Osteoblast (primary cell): ENCODE measurements around the gene CHD6. TPM values are rescaled to one million over a fixed set of nuclear protein-coding genes. Genes with fewer than 3 reads are reported as not detected.

Experiments used
- DNase-seq: peaks from one replicate; pipeline ENCODE4 v3.0.0; 2011; ENCODE audit warnings: low spot score, mixed read lengths; ENCODE audit not compliant: insufficient read length; ENCODE audit errors: missing footprints
- H2AFZ ChIP-seq: 2 replicates; pipeline ENCODE4 v1.6.0; 2011; ENCODE audit warnings: mild to moderate bottlenecking, low read length
- H3K27ac ChIP-seq: 2 replicates; pipeline ENCODE4 v1.5.1; 2011; ENCODE audit warnings: mild to moderate bottlenecking, low read depth, low read length, moderate library complexity
- H3K27me3 ChIP-seq: 2 replicates; pipeline ENCODE4 v1.6.0; 2012; ENCODE audit warnings: mild to moderate bottlenecking, control low read depth, inconsistent platforms, low read length, moderate library complexity; ENCODE audit not compliant: insufficient read depth
- H3K36me3 ChIP-seq: 2 replicates; pipeline ENCODE4 v1.5.1; 2011; ENCODE audit warnings: mild to moderate bottlenecking, low read length, control low read depth, moderate library complexity; ENCODE audit not compliant: insufficient read depth
- H3K4me1 ChIP-seq: 2 replicates; pipeline ENCODE4 v1.5.1; 2011; ENCODE audit warnings: mild to moderate bottlenecking, low read length, control low read depth, moderate library complexity; ENCODE audit not compliant: insufficient read depth
- H3K4me2 ChIP-seq: 2 replicates; pipeline ENCODE4 v1.6.0; 2011; ENCODE audit warnings: mild to moderate bottlenecking, low read length; ENCODE audit not compliant: insufficient read depth
- H3K4me3 ChIP-seq: fragments of 200-600 bp; sonication (generic); 3 replicates; pipeline ENCODE4 v1.5.1; 2012; ENCODE audit warnings: mild to moderate bottlenecking, low read length, inconsistent platforms; ENCODE audit not compliant: insufficient read depth
- H3K79me2 ChIP-seq: 2 replicates; pipeline ENCODE4 v1.6.0; 2012; ENCODE audit warnings: mild to moderate bottlenecking, low read length, control low read depth, inconsistent platforms; ENCODE audit not compliant: insufficient read depth
- H3K9me3 ChIP-seq: 2 replicates; pipeline ENCODE4 v1.5.1; 2011; ENCODE audit warnings: low read depth, low read length, control low read depth
- H4K20me1 ChIP-seq: 2 replicates; pipeline ENCODE4 v1.6.0; 2012; ENCODE audit warnings: mild to moderate bottlenecking, low read length, control low read depth; ENCODE audit not compliant: insufficient read depth
- total RNA-seq: library from RNA; depleted of rRNA; stranded (reverse); fragments of >200 nt; gene quantifications from 2 replicates; pipeline ENCODE4 v1.2.3, GENCODE V29; 2012
- TF ChIP-seq, protein P1 (sequence below): IDR thresholded peaks from 2 replicates; pipeline ENCODE4 v1.5.1; 2011; ENCODE audit warnings: mild to moderate bottlenecking, low read depth, low read length, moderate library complexity; ENCODE audit errors: extremely low read depth

Gene CHD6
- total RNA-seq, 1 donor, result 32.2 TPM

DNA sequence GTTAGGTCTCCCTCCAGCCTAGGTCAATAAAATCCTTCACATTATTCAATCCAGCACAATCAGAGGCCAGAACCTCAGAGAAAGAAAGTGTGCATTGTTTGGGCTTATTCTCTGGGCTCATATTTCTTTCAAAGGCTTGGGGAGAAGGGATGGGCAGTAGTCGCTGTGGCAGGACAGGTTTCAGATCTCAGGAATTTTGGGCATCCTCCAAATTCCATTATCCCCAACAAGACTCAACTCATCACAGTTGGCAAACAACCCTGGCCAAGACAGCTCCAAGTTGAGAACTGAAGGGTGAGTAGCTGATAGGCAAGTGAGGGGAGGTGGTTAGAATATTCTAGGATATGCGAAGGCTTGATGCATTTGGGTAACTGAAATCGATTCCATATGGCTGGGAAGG is 27.2 kb upstream of the CHD6 start:
- no peak overlapping the region for H3K27ac ChIP-seq
- no peaks in the 10 kb centered on the region for H3K36me3 ChIP-seq
- no peak overlapping the region for H2AFZ ChIP-seq
- no peaks in the 10 kb centered on the region for H3K79me2 ChIP-seq
- TF ChIP-seq, protein P1, sequence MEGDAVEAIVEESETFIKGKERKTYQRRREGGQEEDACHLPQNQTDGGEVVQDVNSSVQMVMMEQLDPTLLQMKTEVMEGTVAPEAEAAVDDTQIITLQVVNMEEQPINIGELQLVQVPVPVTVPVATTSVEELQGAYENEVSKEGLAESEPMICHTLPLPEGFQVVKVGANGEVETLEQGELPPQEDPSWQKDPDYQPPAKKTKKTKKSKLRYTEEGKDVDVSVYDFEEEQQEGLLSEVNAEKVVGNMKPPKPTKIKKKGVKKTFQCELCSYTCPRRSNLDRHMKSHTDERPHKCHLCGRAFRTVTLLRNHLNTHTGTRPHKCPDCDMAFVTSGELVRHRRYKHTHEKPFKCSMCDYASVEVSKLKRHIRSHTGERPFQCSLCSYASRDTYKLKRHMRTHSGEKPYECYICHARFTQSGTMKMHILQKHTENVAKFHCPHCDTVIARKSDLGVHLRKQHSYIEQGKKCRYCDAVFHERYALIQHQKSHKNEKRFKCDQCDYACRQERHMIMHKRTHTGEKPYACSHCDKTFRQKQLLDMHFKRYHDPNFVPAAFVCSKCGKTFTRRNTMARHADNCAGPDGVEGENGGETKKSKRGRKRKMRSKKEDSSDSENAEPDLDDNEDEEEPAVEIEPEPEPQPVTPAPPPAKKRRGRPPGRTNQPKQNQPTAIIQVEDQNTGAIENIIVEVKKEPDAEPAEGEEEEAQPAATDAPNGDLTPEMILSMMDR, result no peak
- peaks cover 3% of the 10 kb centered on the region for H3K4me1 ChIP-seq
- H4K20me1 ChIP-seq, result no peaks in the 10 kb centered on the region
- H3K27me3 ChIP-seq, result peaks cover 18% of the 10 kb centered on the region
- no peak overlapping the region for H3K4me2 ChIP-seq
- no peak overlapping the region for H3K4me3 ChIP-seq
- DNase-seq, result no peak
- H3K9me3 ChIP-seq, result no peaks in the 10 kb centered on the region

DNA sequence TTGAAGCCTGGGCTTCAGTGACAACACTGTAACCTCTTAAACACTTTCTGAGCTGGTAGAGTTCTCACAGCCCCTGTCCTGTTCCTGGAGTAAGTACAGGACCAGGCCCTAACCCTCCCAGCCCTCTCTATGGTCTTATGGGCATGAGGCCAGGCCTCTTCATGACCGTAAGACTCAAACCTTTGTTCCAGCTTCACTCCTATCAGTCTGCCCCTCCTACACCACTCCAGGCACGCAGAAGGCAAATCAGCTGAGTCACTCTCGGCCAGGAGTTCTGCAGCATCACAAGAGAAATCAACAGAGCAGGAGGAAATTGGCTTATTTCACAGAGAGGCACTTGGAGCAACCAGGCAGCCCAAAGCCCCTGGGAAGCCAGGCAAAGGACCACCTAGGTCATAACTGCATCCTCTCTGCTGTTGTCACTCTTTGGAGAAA is 25.3 kb upstream of the CHD6 start:
- peaks cover 29% of the 10 kb centered on the region for H3K27me3 ChIP-seq
- H3K79me2 ChIP-seq, result no peaks in the 10 kb centered on the region
- H3K27ac ChIP-seq, result no peak overlapping the region
- no peaks in the 10 kb centered on the region for H4K20me1 ChIP-seq
- H3K36me3 ChIP-seq, result no peaks in the 10 kb centered on the region
- TF ChIP-seq, protein P1, result no peak
- H3K9me3 ChIP-seq, result no peaks in the 10 kb centered on the region
- peaks cover 3% of the 10 kb centered on the region for H3K4me1 ChIP-seq
- no peak overlapping the region for H2AFZ ChIP-seq
- no peak overlapping the region for H3K4me3 ChIP-seq
- no peak overlapping the region for H3K4me2 ChIP-seq
- DNase-seq, result no peak

- Histone ChIP-seq H3K4me3 (no peak overlapping the region), H3K27me3 (peaks cover 33% of the 10 kb centered on the region), H3K4me2 (no peak overlapping the region), H3K9me3 (no peaks in the 10 kb centered on the region), H3K36me3 (no peaks in the 10 kb centered on the region), H2AFZ (no peak overlapping the region), H3K27ac (no peak overlapping the region), H4K20me1 (no peaks in the 10 kb centered on the region), H3K4me1 (peaks cover 3% of the 10 kb centered on the region), H3K79me2 (no peaks in the 10 kb centered on the region)
- DNase-seq, result no peak
- TF ChIP-seq, protein P1, result no peak
These were observed 21.5 kb upstream of the CHD6 start for GRCh38 chr20:41639630-41640029.

DNA sequence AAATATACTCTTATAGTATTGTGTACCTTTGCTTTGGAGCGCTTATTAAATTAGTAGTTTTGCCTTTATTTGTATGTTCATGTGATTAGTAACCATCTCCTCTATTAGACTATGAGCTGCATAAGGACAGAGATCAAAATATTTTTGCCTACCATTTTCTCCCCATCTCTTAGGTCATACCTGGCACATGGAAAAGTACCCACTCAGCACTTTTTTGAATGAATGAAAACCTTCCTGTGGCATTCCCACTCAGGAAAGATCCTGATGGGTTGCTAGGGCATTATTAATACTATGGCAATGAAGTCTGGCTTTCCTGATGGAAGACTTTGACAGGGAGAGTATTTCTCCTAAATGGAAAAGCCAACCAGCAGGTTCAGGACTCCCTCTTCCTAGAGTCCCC is 20.3 kb upstream of the CHD6 start:
- no peak for DNase-seq
- Histone ChIP-seq H3K27ac (no peak overlapping the region), H4K20me1 (no peaks in the 10 kb centered on the region), H3K79me2 (no peaks in the 10 kb centered on the region), H3K4me3 (no peak overlapping the region), H3K27me3 (peaks cover 30% of the 10 kb centered on the region), H3K36me3 (no peaks in the 10 kb centered on the region), H3K9me3 (no peaks in the 10 kb centered on the region), H2AFZ (no peak overlapping the region), H3K4me2 (no peak overlapping the region), H3K4me1 (peaks cover 2% of the 10 kb centered on the region)
- TF ChIP-seq, protein P1, result no peak
